HG03039 (cell line): ENCODE results near the gene LAD1.

Source experiments
- ATAC-seq: cut with Tn5 transposase; IDR thresholded peaks from one replicate; pipeline ENCODE4 v1.9.1; 2021; ENCODE audit warnings: mild to moderate bottlenecking, moderate library complexity; ENCODE audit not compliant: unreplicated experiment

The LAD1 gene

GRCh38 chr1:201419256-201419655 is 20.1 kb upstream of the LAD1 start:
- no peak for ATAC-seq

- no peak for ATAC-seq
Observed at GRCh38 chr1:201418461-201418860, 19.3 kb upstream of the LAD1 start.

GRCh38 chr1:201414051-201414738 is 15.1 kb upstream of the LAD1 start:
- no peak for ATAC-seq

GRCh38 chr1:201411292-201411691 is 12.2 kb upstream of the LAD1 start:
- ATAC-seq = no peak

- no peak for ATAC-seq
Observed at GRCh38 chr1:201409440-201409839, 10.3 kb upstream of the LAD1 start.

- no peak for ATAC-seq
Observed at GRCh38 chr1:201408834-201409200, 9.7 kb upstream of the LAD1 start.

- ATAC-seq = no peak
Observed at GRCh38 chr1:201408176-201408833, 9.2 kb upstream of the LAD1 start.

GRCh38 chr1:201406831-201407406 is 7.8 kb upstream of the LAD1 start:
- ATAC-seq = no peak

GRCh38 chr1:201405484-201405831 is 6.3 kb upstream of the LAD1 start:
- ATAC-seq = no peak

GRCh38 chr1:201404722-201405483 is 5.8 kb upstream of the LAD1 start:
- ATAC-seq = no peak

GRCh38 chr1:201404055-201404454 is 4.9 kb upstream of the LAD1 start:
- no peak for ATAC-seq

- ATAC-seq = no peak
Observed at GRCh38 chr1:201403359-201403758, 4.2 kb upstream of the LAD1 start.

- ATAC-seq = no peak
Observed at GRCh38 chr1:201401700-201402099, 2.6 kb upstream of the LAD1 start.

- no peak for ATAC-seq
Observed at GRCh38 chr1:201400852-201401230, 1.7 kb upstream of the LAD1 start.

GRCh38 chr1:201400212-201400851 is 1.2 kb upstream of the LAD1 start:
- ATAC-seq = no peak

GRCh38 chr1:201399352-201400126 is 415 bp upstream of the LAD1 start:
- no peak for ATAC-seq

- ATAC-seq = no peak
Observed at GRCh38 chr1:201397675-201398074, 1.4 kb downstream of the LAD1 start.

- no peak for ATAC-seq
Observed at GRCh38 chr1:201396861-201397464, 2.2 kb downstream of the LAD1 start.

- no peak for ATAC-seq
Observed at GRCh38 chr1:201395936-201396335, 3.2 kb downstream of the LAD1 start.

GRCh38 chr1:201394591-201394990 is 4.5 kb downstream of the LAD1 start:
- no peak for ATAC-seq
